ENCODE results near the gene KRTAP22-1.

Gene KRTAP22-1

GRCh38 chr21:30600787-30601186, at the start of gene KRTAP22-1:
KRTAP22-1 (plus strand) TSS chr21:30601087.
- in situ Hi-C loops (cut with MboI; ENCODE audit: low sequenced_read_pairs), result no loop called here

- in situ Hi-C loops (cut with MboI; ENCODE audit: low sequenced_read_pairs), result no loop called here
Measured at GRCh38 chr21:30552782-30553181, 48.1 kb upstream of the KRTAP22-1 start.

- in situ Hi-C loops (cut with MboI; ENCODE audit: low sequenced_read_pairs), result no loop called here
Measured at GRCh38 chr21:30555095-30555494, 45.8 kb upstream of the KRTAP22-1 start.

GRCh38 chr21:30561264-30561895, 39.5 kb upstream of the KRTAP22-1 start, which contains the start of gene KRTAP19-7:
KRTAP19-7 (minus strand) TSS chr21:30561314; CDS start chr21:30561289, 25 bp downstream.
- in situ Hi-C loops (cut with MboI; ENCODE audit: low sequenced_read_pairs), result no loop called here

- in situ Hi-C loops (cut with MboI; ENCODE audit: low sequenced_read_pairs), result no loop called here
Measured at GRCh38 chr21:30561957-30562356, 38.9 kb upstream of the KRTAP22-1 start.

GRCh38 chr21:30563072-30563471, 37.8 kb upstream of the KRTAP22-1 start:
- in situ Hi-C loops (cut with MboI; ENCODE audit: low sequenced_read_pairs), result no loop called here

- in situ Hi-C loops (cut with MboI; ENCODE audit: low sequenced_read_pairs), result no loop called here
Measured at GRCh38 chr21:30563630-30564029, 37.3 kb upstream of the KRTAP22-1 start.

- in situ Hi-C loops (cut with MboI; ENCODE audit: low sequenced_read_pairs), result no loop called here
Measured at GRCh38 chr21:30567617-30568016, 33.3 kb upstream of the KRTAP22-1 start.

- in situ Hi-C loops (cut with MboI; ENCODE audit: low sequenced_read_pairs), result no loop called here
Measured at GRCh38 chr21:30577766-30578165, 23.1 kb upstream of the KRTAP22-1 start.

- in situ Hi-C loops (cut with MboI; ENCODE audit: low sequenced_read_pairs), result no loop called here
Measured at GRCh38 chr21:30579346-30579745, 21.5 kb upstream of the KRTAP22-1 start.

- in situ Hi-C loops (cut with MboI; ENCODE audit: low sequenced_read_pairs), result no loop called here
Measured at GRCh38 chr21:30580132-30580531, 20.8 kb upstream of the KRTAP22-1 start.

GRCh38 chr21:30582870-30583269, 18.0 kb upstream of the KRTAP22-1 start:
- in situ Hi-C loops (cut with MboI; ENCODE audit: low sequenced_read_pairs), result no loop called here

- in situ Hi-C loops (cut with MboI; ENCODE audit: low sequenced_read_pairs), result no loop called here
Measured at GRCh38 chr21:30590297-30590696, 10.6 kb upstream of the KRTAP22-1 start, which contains the start of gene KRTAP22-2. KRTAP22-2 (minus strand) TSS chr21:30590397.

- in situ Hi-C loops (cut with MboI; ENCODE audit: low sequenced_read_pairs), result no loop called here
Measured at GRCh38 chr21:30592140-30592539, 8.7 kb upstream of the KRTAP22-1 start, which contains the start of gene KRTAP6-3. KRTAP6-3 (plus strand) TSS chr21:30592440; CDS start chr21:30592446, 6 bp downstream.

- in situ Hi-C loops (cut with MboI; ENCODE audit: low sequenced_read_pairs), result no loop called here
Measured at GRCh38 chr21:30598802-30599201, 2.1 kb upstream of the KRTAP22-1 start, which contains the start of gene KRTAP6-2. KRTAP6-2 (minus strand) TSS chr21:30598902; CDS start chr21:30598874, 28 bp downstream.

GRCh38 chr21:30605968-30606367, 5.1 kb downstream of the KRTAP22-1 start:
- in situ Hi-C loops (cut with MboI; ENCODE audit: low sequenced_read_pairs), result no loop called here

GRCh38 chr21:30612132-30612531, 11.2 kb downstream of the KRTAP22-1 start:
- in situ Hi-C loops (cut with MboI; ENCODE audit: low sequenced_read_pairs), result no loop called here

GRCh38 chr21:30613836-30614235, 12.9 kb downstream of the KRTAP22-1 start, which contains the start of gene KRTAP6-1:
KRTAP6-1 (minus strand) TSS chr21:30613930; CDS start chr21:30613904, 26 bp downstream.
- in situ Hi-C loops (cut with MboI; ENCODE audit: low sequenced_read_pairs), result no loop called here

- in situ Hi-C loops (cut with MboI; ENCODE audit: low sequenced_read_pairs), result no loop called here
Measured at GRCh38 chr21:30615199-30615598, 14.3 kb downstream of the KRTAP22-1 start.

GRCh38 chr21:30616125-30616524, 15.2 kb downstream of the KRTAP22-1 start, which contains the start of gene KRTAP20-1:
KRTAP20-1 (plus strand) TSS chr21:30616425; CDS start chr21:30616455, 30 bp downstream.
- in situ Hi-C loops (cut with MboI; ENCODE audit: low sequenced_read_pairs), result no loop called here

GRCh38 chr21:30620080-30620479, 19.2 kb downstream of the KRTAP22-1 start:
- in situ Hi-C loops (cut with MboI; ENCODE audit: low sequenced_read_pairs), result no loop called here

- in situ Hi-C loops (cut with MboI; ENCODE audit: low sequenced_read_pairs), result no loop called here
Measured at GRCh38 chr21:30620522-30620921, 19.6 kb downstream of the KRTAP22-1 start, which contains the start of gene KRTAP20-4. KRTAP20-4 (plus strand) TSS chr21:30620627.
